ENCODE measurements around the gene RGS6.

Gene RGS6

GRCh38 chr14:72540836-72541235 lies 608.6 kb downstream of the RGS6 start:
- DNase-seq = no peak

- DNase-seq = no peak
These were observed 609.3 kb downstream of the RGS6 start for GRCh38 chr14:72541546-72541945.

GRCh38 chr14:72543341-72543740 lies 611.1 kb downstream of the RGS6 start:
- DNase-seq = no peak

- no peak for DNase-seq
These were observed 612.6 kb downstream of the RGS6 start for GRCh38 chr14:72544615-72545387.

GRCh38 chr14:72545411-72546311 lies 613.4 kb downstream of the RGS6 start:
- no peak for DNase-seq

- DNase-seq = no peak
These were observed 614.3 kb downstream of the RGS6 start for GRCh38 chr14:72546344-72547016.

- DNase-seq = no peak
These were observed 615.8 kb downstream of the RGS6 start for GRCh38 chr14:72547999-72548398.

- DNase-seq = no peak
These were observed 616.8 kb downstream of the RGS6 start for GRCh38 chr14:72549026-72549425.

- DNase-seq = no peak
These were observed 617.6 kb downstream of the RGS6 start for GRCh38 chr14:72549854-72550253.

GRCh38 chr14:72550513-72550912 lies 618.3 kb downstream of the RGS6 start:
- DNase-seq = no peak

GRCh38 chr14:72552236-72552635 lies 620.0 kb downstream of the RGS6 start:
- DNase-seq = no peak

GRCh38 chr14:72553161-72553560 lies 620.9 kb downstream of the RGS6 start:
- no peak for DNase-seq

GRCh38 chr14:72553656-72554055 lies 621.4 kb downstream of the RGS6 start:
- DNase-seq = no peak

- DNase-seq = no peak
These were observed 622.2 kb downstream of the RGS6 start for GRCh38 chr14:72554401-72554800.

- DNase-seq = no peak
These were observed 622.9 kb downstream of the RGS6 start for GRCh38 chr14:72554994-72555608.

- no peak for DNase-seq
These were observed 623.4 kb downstream of the RGS6 start for GRCh38 chr14:72555609-72556000.

- DNase-seq = no peak
These were observed 625.4 kb downstream of the RGS6 start for GRCh38 chr14:72557671-72558070.

- DNase-seq = no peak
These were observed 626.5 kb downstream of the RGS6 start for GRCh38 chr14:72558721-72559120.

GRCh38 chr14:72559202-72559601 lies 627.0 kb downstream of the RGS6 start:
- peak; percentile 9 for DNase-seq

GRCh38 chr14:72559669-72560255 lies 627.5 kb downstream of the RGS6 start:
- no peak for DNase-seq

- no peak for DNase-seq
These were observed 628.1 kb downstream of the RGS6 start for GRCh38 chr14:72560331-72560730.

- DNase-seq = no peak
These were observed 628.8 kb downstream of the RGS6 start for GRCh38 chr14:72560889-72561493.
